ENCODE measurements around the gene HECTD4. TPM values are rescaled to one million over a fixed set of nuclear protein-coding genes. Genes with fewer than 3 reads are reported as not detected.

The HECTD4 gene
- total and polyA plus RNA-seq, 2 of the 4 experiments (the other 2 are of a cell fraction) = 12.9 to 13.0 TPM

DNA sequence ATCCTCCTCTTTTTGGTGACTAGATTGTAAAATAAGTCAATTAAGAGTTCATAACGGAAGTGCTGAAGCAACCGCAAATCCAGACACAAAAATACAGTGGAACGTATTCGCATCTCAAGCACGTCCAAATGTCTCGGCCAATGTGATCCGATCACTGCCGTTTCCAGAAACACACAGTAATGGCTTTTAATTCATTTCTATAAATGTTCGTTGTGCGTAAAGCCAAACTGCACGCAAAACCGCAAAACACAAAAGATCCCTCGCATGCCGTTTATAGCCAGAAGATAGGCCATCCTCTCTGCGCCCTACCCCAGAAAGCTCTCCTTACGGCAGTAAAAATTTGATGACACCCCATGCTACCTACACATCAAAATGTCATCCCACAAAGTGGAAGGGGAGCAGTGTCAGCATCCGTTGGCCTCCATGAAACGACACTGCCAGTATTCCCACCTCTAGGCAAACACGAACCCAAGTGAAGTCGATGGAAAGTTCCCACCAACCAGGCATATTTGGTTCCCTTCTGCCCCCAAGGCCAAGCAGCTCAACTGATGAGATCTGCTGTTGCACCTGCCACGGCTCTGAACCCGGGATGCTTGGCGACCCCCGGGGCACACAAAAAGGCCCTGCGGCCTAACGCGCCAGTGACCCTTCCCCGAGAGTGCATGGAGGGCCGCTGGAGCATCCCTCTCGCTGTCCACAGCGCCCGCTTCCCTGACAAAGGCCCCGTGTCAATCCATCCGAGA lies 1.4 kb downstream of the HECTD4 start (continued):
- TF ChIP-seq SMC3 (IDR thresholded peaks at IDR 0.05; ENCODE audit: low read depth, low read length) = no peak

DNA sequence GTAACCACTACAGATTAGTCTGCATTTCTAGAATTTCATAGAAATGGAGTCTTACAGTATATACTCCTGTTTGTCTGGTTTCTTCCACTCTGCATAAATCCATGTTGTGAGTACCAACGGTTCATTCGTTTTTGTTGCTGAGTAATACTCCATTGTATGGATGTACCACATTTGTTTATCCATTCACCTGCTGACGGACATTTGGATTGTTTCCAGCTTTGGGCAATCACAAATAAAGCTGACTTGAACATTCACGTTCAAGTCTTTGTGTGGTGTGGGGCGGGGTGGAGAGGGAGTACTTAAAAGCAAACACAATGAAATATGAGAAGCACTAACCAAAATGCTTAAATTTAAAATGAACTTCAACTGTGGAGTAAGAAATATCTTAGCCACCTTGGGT lies 7.1 kb downstream of the HECTD4 start:
- no peak overlapping the region for H2AK5ac ChIP-seq (ENCODE audit: low read depth, low read length)
- in situ Hi-C loops (cut with MboI; ENCODE audit: low sequenced_read_pairs) = no loop called here
- POLR2A ChIA-PET (ENCODE audit: unreplicated experiment) = no interaction called here
- no peak overlapping the region for H3K4me2 ChIP-seq (ENCODE audit: low read depth, low read length)
- H4K5ac ChIP-seq (ENCODE audit: low read depth, low read length) = no peak overlapping the region
- H2BK5ac ChIP-seq (ENCODE audit: low read depth, low read length, poor library complexity, severe bottlenecking) = no peak overlapping the region
- no peak overlapping the region for H4K91ac ChIP-seq (ENCODE audit: insufficient read depth, low read depth, low read length)
- CTCF ChIA-PET = interaction anchor here (1.1 to 1.4 kb wide), 2 partner anchors 12 to 173 kb away, joined by 3 to 4 read pairs; no protein-coding TSS in a partner anchor
- no peak overlapping the region for H3K9ac ChIP-seq (ENCODE audit: low read depth, low read length)
- H3K27me3 ChIP-seq (ENCODE audit: control insufficient read depth, insufficient read depth, low read length) = no peaks in the 10 kb centered on the region
- H3K14ac ChIP-seq (replicated peaks; ENCODE audit: low read depth, low read length) = no peak overlapping the region
- H4K8ac ChIP-seq (ENCODE audit: low read depth in 2 of 2, low read length in 2 of 2) = no peak overlapping the region
- no peak overlapping the region for H2BK15ac ChIP-seq (ENCODE audit: low read depth, low read length)
- BruUV-seq (replicated peaks) = no TSS peak
- dilution Hi-C loops (cut with HindIII; ENCODE audit: low sequenced_read_pairs, unreplicated experiment) = no loop called here
- H3K23ac ChIP-seq (ENCODE audit: low read depth, low read length) = no peak overlapping the region
- H3K79me1 ChIP-seq (ENCODE audit: low read depth in 1 of 2, low read length in 2 of 2) = peaks cover 20 to 64% of the 10 kb centered on the region in 2 experiments
- WGBS, 2 experiments (ENCODE audit: extremely low coverage in 2 of 2, insufficient read length in 1 of 2) = no CpG with 5 or more reads among the region's 5 CpGs
- H3K18ac ChIP-seq (ENCODE audit: low read depth, low read length) = no peak overlapping the region
- DNase-seq (no peak), ATAC-seq (ENCODE audit: low read depth) (no peak)
- H3K9me3 ChIP-seq (ENCODE audit: control insufficient read depth, insufficient read depth, low read length) = no peaks in the 10 kb centered on the region
- peaks cover 11% of the 10 kb centered on the region for H3K9me1 ChIP-seq (ENCODE audit: insufficient read depth, low read length)
- no peak overlapping the region for H3K27ac ChIP-seq (ENCODE audit: insufficient read depth, low read length)
- peaks cover 5% of the 10 kb centered on the region for H3K4me1 ChIP-seq (ENCODE audit: control insufficient read depth, insufficient read depth, low read length)
- no peak overlapping the region for H2AK9ac ChIP-seq (replicated peaks; ENCODE audit: low read depth, low read length, poor library complexity)
- H3K4me3 ChIP-seq (ENCODE audit: insufficient read depth, low read depth, low read length) = no peak overlapping the region
- peaks cover 26% of the 10 kb centered on the region for H4K20me1 ChIP-seq (ENCODE audit: insufficient read depth, low read length)
- intact Hi-C loops (cut with micrococcal nuclease) = no loop called here
- no peak overlapping the region for H3K4ac ChIP-seq (ENCODE audit: low read depth, low read length)
- no peak overlapping the region for H2AFZ ChIP-seq (replicated peaks; ENCODE audit: low read length, poor library complexity)
- H3K56ac ChIP-seq (ENCODE audit: extremely low read depth, insufficient read depth, low read length) = no peak overlapping the region
- H2BK120ac ChIP-seq (ENCODE audit: low read depth, low read length) = no peak overlapping the region
- H2BK20ac ChIP-seq (ENCODE audit: low read depth, low read length) = no peak overlapping the region
- peaks cover 1% of the 10 kb centered on the region; the same call in 1 of the 2 replicates for H3K36me3 ChIP-seq (ENCODE audit: control insufficient read depth, insufficient read depth, low read length)
- TF ChIP-seq SMC3 (IDR thresholded peaks at IDR 0.05; ENCODE audit: low read depth, low read length) (no peak), CHD1 (IDR thresholded peaks at IDR 0.05; ENCODE audit: low read depth, low read length) (no peak), POLR2A (IDR thresholded peaks at IDR 0.05; ENCODE audit: low read depth, low read length) (no peak), ELK1 (IDR thresholded peaks at IDR 0.05; ENCODE audit: borderline replicate concordance, low read depth, low read length) (no peak), RFX5 (IDR thresholded peaks at IDR 0.05; ENCODE audit: low read depth, low read length) (no peak), RAD21 (IDR thresholded peaks at IDR 0.05; ENCODE audit: low read length) (no peak), RCOR1 (IDR thresholded peaks at IDR 0.05; ENCODE audit: insufficient replicate concordance, low read length) (no peak), FOS (IDR thresholded peaks at IDR 0.05; ENCODE audit: low read depth, low read length) (no peak), MAZ (IDR thresholded peaks at IDR 0.05; ENCODE audit: borderline replicate concordance, low read depth, low read length) (no peak), CTCF (conservative IDR thresholded peaks at IDR 0.05; ENCODE audit: low read depth, low read length) (no peak), BHLHE40 (IDR thresholded peaks at IDR 0.05; ENCODE audit: low read depth, low read length) (no peak), MAFK (IDR thresholded peaks at IDR 0.05; ENCODE audit: low read depth, low read length) (no peak), USF2 (IDR thresholded peaks at IDR 0.05; ENCODE audit: low read depth, low read length) (no peak)

Data from IMR-90 (cell line).